Body of pancreas (tissue), 4 donors: ENCODE data around the gene RPS8.

Source experiments
- POLR2A ChIP-seq, 3 donors: fragments of 450-650 bp; IDR thresholded peaks; one replicate each; pipeline ENCODE4 v1.6.1; 2016; ENCODE audit warnings: antibody characterized with exemption in 3 of 3, mild to moderate bottlenecking in 2 of 3
- TF ChIP-seq, protein P1 (sequence below), 7 experiments: fragments of 450-650 bp in 4 of 7; fragments of 200-600 bp in 3 of 7; sonication (generic) in 3 of 7; IDR thresholded peaks; one replicate each; pipeline ENCODE4 v1.5.1; 2016 to 2019; ENCODE audit warnings: antibody characterized with exemption in 7 of 7

DNA sequence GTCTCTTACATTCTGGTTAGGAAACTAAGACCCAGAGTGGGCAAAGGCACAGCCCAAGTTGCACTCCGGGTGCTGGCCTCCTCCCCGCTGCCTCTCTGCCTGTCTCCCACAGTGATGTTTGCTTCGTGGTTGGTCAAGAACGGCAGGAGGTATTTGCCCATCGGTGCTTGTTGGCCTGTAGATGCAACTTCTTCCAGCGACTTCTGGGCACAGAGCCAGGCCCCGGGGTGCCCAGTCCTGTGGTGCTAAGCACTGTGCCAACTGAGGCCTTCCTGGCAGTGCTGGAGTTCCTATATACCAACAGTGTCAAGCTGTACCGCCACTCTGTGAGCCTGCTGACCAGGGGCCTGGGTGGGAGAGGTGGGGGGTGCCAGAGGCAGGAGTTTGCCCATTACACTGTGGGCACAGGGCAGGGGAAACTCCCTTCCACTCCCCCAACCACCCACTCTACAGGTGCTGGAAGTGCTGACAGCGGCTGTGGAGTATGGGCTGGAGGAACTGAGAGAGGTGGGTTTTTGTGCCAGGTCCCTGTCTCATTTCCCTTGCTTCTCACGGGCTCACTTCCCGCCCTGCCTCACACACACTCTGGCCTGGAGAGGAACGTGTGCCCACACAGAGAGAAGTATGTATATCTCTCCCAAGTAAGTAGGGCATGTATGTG is 34.9 kb downstream of the RPS8 start:
- TF ChIP-seq, protein P1, sequence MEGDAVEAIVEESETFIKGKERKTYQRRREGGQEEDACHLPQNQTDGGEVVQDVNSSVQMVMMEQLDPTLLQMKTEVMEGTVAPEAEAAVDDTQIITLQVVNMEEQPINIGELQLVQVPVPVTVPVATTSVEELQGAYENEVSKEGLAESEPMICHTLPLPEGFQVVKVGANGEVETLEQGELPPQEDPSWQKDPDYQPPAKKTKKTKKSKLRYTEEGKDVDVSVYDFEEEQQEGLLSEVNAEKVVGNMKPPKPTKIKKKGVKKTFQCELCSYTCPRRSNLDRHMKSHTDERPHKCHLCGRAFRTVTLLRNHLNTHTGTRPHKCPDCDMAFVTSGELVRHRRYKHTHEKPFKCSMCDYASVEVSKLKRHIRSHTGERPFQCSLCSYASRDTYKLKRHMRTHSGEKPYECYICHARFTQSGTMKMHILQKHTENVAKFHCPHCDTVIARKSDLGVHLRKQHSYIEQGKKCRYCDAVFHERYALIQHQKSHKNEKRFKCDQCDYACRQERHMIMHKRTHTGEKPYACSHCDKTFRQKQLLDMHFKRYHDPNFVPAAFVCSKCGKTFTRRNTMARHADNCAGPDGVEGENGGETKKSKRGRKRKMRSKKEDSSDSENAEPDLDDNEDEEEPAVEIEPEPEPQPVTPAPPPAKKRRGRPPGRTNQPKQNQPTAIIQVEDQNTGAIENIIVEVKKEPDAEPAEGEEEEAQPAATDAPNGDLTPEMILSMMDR (IDR thresholded peaks at IDR 0.05), result no peak
- TF ChIP-seq POLR2A (IDR thresholded peaks at IDR 0.05), result no peak
